HEK293T (cell line): ENCODE results near the gene CELF4.

ENCODE experiments used
- ARNT ChIP-seq: fragments of 450-650 bp; IDR thresholded peaks from 2 replicates; pipeline ENCODE4 v1.6.1; 2017; ENCODE audit warnings: mild to moderate bottlenecking
- BHLHE40 ChIP-seq: fragments of 450-650 bp; IDR thresholded peaks from 2 replicates; pipeline ENCODE4 v1.6.1; 2016; ENCODE audit warnings: mild to moderate bottlenecking, moderate library complexity, borderline replicate concordance
- ELF4 ChIP-seq: fragments of 450-650 bp; IDR thresholded peaks from 2 replicates; pipeline ENCODE4 v1.6.1; 2017; ENCODE audit warnings: antibody characterized with exemption
- FOXK2 ChIP-seq: fragments of 450-650 bp; IDR thresholded peaks from 2 replicates; pipeline ENCODE4 v1.6.1; 2016; ENCODE audit warnings: mild to moderate bottlenecking
- FOXM1 ChIP-seq: fragments of 450-650 bp; IDR thresholded peaks from 2 replicates; pipeline ENCODE4 v1.6.1; 2017; ENCODE audit warnings: mild to moderate bottlenecking, borderline replicate concordance
- HDGF ChIP-seq: fragments of 450-650 bp; IDR thresholded peaks from 2 replicates; pipeline ENCODE4 v1.6.1; 2017; ENCODE audit warnings: antibody characterized with exemption, borderline replicate concordance
- NFRKB ChIP-seq: fragments of 450-650 bp; IDR thresholded peaks from 2 replicates; pipeline ENCODE4 v1.6.1; 2016; ENCODE audit warnings: mild to moderate bottlenecking, moderate library complexity
- SP1 ChIP-seq: fragments of 450-650 bp; IDR thresholded peaks from 2 replicates; pipeline ENCODE4 v1.6.1; 2017
- SUZ12 ChIP-seq: fragments of 450-650 bp; IDR thresholded peaks from 2 replicates; pipeline ENCODE4 v1.6.1; 2016; ENCODE audit warnings: mild to moderate bottlenecking
- TARDBP ChIP-seq: fragments of 450-650 bp; IDR thresholded peaks from 2 replicates; pipeline ENCODE4 v1.6.1; 2016
- ZNF384 ChIP-seq: fragments of 450-650 bp; IDR thresholded peaks from 2 replicates; pipeline ENCODE4 v1.6.1; 2016

GRCh38 chr18:37607281-37607680 is 41.7 kb upstream of the CELF4 start:
- TF ChIP-seq FOXK2, result no peak
- no peak for TF ChIP-seq ELF4
- no peak for TF ChIP-seq NFRKB
- TF ChIP-seq ZNF384, result no peak
- no peak for TF ChIP-seq HDGF
- TF ChIP-seq ARNT, result no peak
- TF ChIP-seq FOXM1, result no peak
- no peak for TF ChIP-seq BHLHE40
- no peak for TF ChIP-seq SP1
- TF ChIP-seq SUZ12, result no peak
- TF ChIP-seq TARDBP, result no peak
